Omental fat pad (tissue), 4 donors: ENCODE measurements around the gene SLC25A45. TPM values are rescaled to one million over a fixed set of nuclear protein-coding genes. Genes with fewer than 3 reads are reported as not detected.

Experiments
- ATAC-seq: fragments of 150-250 bp; one replicate; pipeline ENCODE4 v1.9.1; 2016; ENCODE audit warnings: mild to moderate bottlenecking, moderate library complexity; ENCODE audit not compliant: low FRiP score
- DNase-seq: peaks from one replicate; pipeline ENCODE4 v3.0.0-alpha.2; 2019; ENCODE audit warnings: low spot score
- total RNA-seq, 4 donors: library from RNA; depleted of rRNA; stranded (reverse); fragments of >200 nt; gene quantifications; one replicate each; pipeline ENCODE4 v1.1.0, GENCODE V29; 2016
- TF ChIP-seq, protein P1 (sequence below), 3 donors: fragments of 450-650 bp; IDR thresholded peaks; one replicate each; pipeline ENCODE4 v1.5.1; 2016 to 2017; ENCODE audit warnings: antibody characterized with exemption in 3 of 3, mild to moderate bottlenecking in 3 of 3, moderate library complexity in 2 of 3

Gene SLC25A45
- total RNA-seq, 4 donors from 2014 or later: 4.1 to 9.2 (median 6.0) TPM

- TF ChIP-seq, protein P1, sequence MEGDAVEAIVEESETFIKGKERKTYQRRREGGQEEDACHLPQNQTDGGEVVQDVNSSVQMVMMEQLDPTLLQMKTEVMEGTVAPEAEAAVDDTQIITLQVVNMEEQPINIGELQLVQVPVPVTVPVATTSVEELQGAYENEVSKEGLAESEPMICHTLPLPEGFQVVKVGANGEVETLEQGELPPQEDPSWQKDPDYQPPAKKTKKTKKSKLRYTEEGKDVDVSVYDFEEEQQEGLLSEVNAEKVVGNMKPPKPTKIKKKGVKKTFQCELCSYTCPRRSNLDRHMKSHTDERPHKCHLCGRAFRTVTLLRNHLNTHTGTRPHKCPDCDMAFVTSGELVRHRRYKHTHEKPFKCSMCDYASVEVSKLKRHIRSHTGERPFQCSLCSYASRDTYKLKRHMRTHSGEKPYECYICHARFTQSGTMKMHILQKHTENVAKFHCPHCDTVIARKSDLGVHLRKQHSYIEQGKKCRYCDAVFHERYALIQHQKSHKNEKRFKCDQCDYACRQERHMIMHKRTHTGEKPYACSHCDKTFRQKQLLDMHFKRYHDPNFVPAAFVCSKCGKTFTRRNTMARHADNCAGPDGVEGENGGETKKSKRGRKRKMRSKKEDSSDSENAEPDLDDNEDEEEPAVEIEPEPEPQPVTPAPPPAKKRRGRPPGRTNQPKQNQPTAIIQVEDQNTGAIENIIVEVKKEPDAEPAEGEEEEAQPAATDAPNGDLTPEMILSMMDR (IDR thresholded peaks at IDR 0.05): no peak
- DNase-seq (no peak), ATAC-seq (no peak)
Observed at GRCh38 chr11:65378208-65378927, 4.1 kb downstream of the SLC25A45 start.

DNA sequence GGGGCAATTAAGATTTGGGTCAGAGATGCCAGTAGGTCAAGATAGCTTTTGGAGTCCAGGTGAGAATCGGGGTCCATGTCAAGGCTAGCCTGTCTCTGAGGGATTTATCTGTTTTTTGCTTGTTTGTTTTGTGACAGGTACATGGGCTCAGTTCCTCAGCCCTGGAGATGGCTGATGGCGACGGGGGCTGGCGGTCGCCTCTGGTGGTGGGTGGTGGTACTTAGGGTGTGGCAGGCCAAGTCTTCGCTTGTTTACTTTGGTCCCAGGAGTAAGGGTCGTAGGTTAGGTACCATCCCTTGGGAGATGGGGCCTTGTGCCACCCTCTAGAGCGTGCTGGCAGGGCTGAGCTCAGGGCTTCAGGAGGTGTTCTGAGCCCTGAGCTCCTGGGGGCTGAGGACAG lies 4.7 kb downstream of the SLC25A45 start:
- ATAC-seq (no peak), DNase-seq (no peak)
- TF ChIP-seq, protein P1 (IDR thresholded peaks at IDR 0.05): no peak

- ATAC-seq: no peak
Observed at GRCh38 chr11:65377036-65377435, 5.4 kb downstream of the SLC25A45 start.

GRCh38 chr11:65376138-65376713 lies 6.2 kb downstream of the SLC25A45 start:
- TF ChIP-seq, protein P1 (IDR thresholded peaks at IDR 0.05): no peak
- ATAC-seq (no peak), DNase-seq (no peak)

More at GRCh38 chr11:65377036-65377435, 5.4 kb downstream of the SLC25A45 start:
- DNase-seq: no peak
- TF ChIP-seq, protein P1 (IDR thresholded peaks at IDR 0.05): no peak

DNA sequence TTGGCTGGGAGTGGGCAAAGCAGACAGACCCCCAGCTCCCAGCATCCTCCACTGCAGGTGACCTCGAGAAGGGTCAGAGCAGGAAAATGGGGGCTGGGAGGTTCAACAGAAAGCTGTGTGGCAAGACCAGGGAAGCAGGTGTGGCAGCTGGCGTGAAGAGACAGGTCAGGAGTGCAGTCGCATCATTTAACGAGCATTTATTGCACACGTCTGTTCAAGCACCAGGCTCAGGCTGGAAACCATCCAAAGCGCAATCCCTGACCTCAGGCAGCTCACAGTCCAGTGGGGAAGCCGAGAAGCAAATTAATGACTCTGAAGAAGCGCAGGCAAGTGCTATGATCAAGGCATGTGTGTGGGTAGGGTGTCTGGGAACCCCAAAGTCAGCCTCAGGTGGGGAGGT lies 7.4 kb downstream of the SLC25A45 start:
- no peak for ATAC-seq
- TF ChIP-seq, protein P1 (IDR thresholded peaks at IDR 0.05): no peak
- DNase-seq: no peak

DNA sequence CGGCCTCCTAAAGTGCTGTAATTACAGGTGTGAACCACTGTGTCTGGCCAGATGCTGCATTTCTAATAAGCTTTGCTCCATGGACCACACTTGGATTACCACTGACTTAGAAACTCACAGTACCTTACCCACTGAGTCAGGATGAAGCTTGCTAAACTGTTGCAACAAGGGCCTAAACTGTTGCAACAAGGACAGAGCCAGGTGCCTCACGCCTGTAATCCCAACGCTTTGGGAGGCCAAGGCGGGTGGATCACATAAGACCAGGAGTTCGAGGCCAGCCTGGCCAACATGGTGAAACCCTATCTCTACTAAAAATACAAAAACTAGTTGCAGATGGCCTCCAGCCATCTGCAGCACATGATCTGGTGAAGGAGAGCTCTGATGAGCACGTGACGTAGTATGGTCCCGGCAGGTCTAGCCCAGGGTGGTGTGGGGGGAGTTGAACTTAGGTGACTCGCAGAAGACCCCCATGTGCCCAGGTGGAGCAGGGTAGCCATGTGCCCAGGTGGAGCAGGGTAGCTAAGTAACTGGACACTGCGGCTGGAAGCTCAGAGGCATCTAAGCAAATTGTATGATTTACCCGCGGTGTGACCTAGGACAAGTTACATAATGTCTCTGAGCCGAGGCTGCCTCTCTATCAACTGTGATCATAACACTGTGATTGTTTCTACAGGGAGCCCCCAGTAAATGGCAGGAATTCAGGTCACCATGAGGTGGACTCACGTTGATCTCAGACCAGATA lies 8.4 kb downstream of the SLC25A45 start:
- TF ChIP-seq, protein P1 (IDR thresholded peaks at IDR 0.05): no peak
- DNase-seq (no peak), ATAC-seq (no peak)
